Left forelimb (tissue), 1 donor: ENCODE data around the gene EGFL7.

Source experiments
- DNase-seq: peaks from one replicate; pipeline ENCODE4 v3.0.0-alpha.2; 2018; ENCODE audit warnings: low spot score

The EGFL7 gene

DNA sequence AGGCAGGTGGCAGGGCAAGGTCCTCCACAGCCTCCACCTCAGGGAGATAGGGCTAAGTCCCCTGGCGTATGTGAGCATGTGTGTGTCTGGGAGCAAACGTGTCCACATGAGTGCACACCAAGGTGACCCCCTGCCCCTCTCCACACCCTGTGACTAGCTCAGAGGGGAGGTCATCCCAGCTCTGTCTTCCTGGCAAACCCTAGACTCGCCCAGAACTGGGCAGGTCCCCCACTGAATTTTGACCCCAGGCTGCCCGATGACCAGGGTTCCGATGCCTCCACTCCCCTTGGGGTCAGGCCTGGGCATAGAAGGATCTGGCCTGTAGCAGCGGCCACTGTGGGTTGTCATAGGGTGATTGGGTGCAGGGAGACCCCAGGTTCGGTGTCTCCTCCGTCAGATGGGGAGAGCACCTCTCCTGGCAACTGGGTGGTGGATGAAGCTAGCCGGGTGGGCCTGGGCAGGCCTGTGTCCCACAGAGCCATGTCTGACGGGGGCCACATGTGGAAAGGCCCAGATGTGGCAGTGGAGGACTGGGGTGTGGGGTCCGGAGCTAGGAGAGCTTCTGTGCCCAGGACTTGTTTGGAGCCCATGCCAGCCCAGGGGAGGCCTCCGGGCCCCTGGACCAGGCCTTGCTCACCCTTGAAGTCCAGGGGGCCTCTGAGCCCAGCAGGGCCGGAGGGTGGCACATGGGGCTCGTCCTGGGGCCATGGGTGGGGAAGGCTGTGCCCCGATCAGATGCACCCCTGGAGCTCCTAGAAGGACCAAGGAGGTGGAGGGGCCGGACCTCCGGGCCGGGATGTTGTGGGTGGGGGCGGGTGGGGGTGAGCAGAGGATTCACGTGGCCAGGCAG lies 55.9 kb downstream of the EGFL7 start:
- DNase-seq: no peak

DNA sequence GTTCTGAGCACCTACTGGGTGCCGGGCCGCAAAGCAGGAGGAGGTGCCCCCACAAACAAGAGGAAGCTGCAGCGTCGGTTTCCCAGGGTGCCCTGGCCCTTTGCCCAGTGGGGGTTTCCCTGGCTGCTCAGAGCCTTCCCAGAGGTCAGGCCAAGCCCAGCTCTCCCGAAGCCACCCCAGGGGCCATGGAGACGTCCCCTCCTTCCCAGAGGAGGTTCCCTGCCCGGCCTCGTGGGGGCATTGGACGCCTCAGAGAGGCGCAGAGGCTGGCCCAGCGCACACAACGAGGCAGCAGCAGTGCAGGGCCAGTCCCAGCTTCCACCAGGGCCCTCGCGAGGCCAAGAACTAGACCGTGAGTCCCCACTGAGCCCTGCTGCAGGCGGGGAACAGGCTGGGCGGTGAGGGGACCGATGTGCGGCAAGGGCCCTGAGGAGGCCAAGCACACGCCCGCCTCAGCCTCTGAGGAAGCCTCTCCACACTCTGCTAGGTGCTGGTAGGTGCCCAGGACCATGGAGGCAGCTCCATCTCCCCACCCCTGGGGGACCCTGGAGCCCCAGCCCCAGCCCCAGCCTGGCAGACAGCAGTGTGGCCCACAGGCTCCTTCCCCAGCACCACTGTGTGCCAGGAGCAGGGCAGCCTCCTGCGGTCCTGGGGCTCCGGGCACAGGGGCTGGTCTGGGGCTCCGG lies 56.6 kb downstream of the EGFL7 start:
- DNase-seq: no peak

DNA sequence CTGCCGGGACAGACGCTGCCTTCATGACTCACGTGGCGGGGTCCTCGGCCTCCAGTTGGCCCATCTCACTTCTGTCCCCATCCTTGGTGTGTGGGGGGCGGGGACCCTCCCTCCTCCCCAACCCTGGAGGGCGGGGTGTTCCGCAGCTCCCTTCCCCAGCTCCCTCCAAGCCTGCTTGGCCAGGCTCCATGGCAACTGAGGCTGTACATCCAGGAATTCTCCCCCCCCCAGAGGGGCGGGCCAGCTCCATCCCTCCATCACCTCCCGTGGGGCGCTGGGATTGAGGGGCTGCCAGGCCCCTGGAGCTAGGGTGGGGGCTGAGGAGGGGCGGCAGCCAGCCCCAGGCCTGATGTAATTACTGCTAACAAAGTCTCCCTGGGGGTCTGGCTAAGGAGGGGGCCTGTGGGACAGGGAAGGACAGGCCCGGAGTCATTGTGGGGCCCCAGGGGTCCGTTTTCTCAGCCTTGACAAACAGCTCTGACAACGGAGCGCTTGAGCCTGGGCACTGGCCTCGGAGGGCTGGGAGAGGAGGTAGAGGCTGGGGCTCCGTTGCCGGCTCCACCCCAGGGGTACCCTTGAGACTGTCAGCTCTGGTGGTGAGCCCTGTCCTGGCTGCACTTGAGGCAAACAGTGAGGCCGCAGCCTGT lies 57.7 kb downstream of the EGFL7 start:
- DNase-seq: peak; percentile 83

DNA sequence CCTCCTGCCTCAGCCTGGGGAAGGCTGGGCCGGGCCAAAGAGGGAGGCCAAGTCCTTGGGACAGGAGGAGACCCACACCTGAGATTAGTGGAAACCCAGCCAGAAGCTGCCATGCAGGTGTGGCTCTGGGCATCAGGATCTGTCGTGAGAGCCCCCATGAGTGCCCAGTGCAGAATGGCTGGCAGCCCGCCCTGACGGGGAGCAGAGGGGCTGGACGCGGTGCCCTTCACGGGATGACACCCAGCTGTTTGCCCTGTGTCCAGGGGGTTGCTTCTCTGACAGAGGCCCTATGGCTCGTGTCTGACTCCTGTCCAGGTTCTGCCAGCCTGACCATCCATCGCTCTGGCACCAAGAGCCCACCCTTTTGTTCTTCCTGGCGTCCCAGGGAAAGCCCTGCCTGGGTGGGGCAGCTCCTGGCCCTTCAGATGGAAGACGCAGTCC lies 58.2 kb downstream of the EGFL7 start:
- DNase-seq: no peak

DNA sequence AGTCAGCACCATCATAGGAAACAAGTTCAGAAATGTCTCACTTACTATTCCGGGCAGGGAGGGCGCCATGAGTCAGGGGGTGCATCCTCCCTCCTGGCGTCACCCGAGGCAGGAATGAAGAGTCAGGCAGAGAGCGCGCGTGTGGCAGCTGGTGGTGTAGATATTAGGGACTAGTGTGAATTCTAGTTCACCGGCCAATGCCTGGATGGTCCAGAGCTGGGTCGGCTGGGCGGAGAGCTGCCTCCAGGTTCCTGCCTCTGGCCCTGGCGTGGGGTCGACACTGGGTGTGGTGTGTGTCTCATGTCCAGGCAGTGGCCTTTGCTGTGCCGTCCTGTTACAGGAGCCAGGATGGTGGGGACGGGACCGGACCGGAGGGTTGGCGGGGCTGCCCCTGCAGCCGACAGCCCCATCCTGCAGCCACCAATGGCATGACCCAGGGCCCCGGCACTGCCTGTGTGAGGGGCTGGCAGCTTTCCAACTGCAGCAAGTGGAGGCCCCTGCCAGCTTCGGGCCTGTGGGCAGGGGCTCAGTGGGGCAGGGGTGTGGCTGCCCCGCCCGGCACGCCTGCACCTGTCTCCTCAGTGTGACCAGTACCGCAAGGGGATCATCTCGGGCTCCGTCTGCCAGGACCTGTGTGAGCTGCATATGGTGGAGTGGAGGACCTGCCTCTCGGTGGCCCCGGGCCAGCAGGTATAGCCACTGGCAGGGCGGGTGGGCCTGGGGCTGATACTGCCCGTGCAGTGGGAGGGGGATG lies 58.8 kb downstream of the EGFL7 start:
- no peak for DNase-seq
